Keratinocyte (primary cell): ENCODE results near the gene F10. TPM values are rescaled to one million over a fixed set of nuclear protein-coding genes. Genes with fewer than 3 reads are reported as not detected.

ENCODE experiments used
- DNase-seq: peaks from one replicate; pipeline ENCODE4 v3.0.0-alpha.2; 2011; ENCODE audit warnings: low read depth, missing footprints, low spot score
- FAIRE-seq: peaks from 2 replicates; lab custom pipeline; 2011; peaks lifted over from hg19 to GRCh38; lab: Jason Lieb, UNC
- H2AFZ ChIP-seq: 2 replicates; pipeline ENCODE4 v1.6.0; 2012; ENCODE audit warnings: low read length, control low read depth, inconsistent platforms; ENCODE audit not compliant: control insufficient read depth
- H3K27ac ChIP-seq: 2 replicates; pipeline ENCODE4 v1.5.1; 2011; ENCODE audit warnings: low read length; ENCODE audit not compliant: control insufficient read depth, insufficient read depth
- H3K27me3 ChIP-seq: 3 replicates; pipeline ENCODE4 v1.6.0; 2011; ENCODE audit warnings: low read length; ENCODE audit not compliant: control insufficient read depth, insufficient read depth; ENCODE audit errors: extremely low read depth
- H3K36me3 ChIP-seq, 2 experiments: 2 replicates in 1 of 2; 3 replicates in 1 of 2; pipeline ENCODE4 v1.5.1; 2011; ENCODE audit warnings: low read length in 2 of 2, mild to moderate bottlenecking in 1 of 2; ENCODE audit not compliant: control insufficient read depth in 2 of 2, insufficient read depth in 2 of 2; ENCODE audit errors: extremely low read depth in 1 of 2
- H3K4me1 ChIP-seq: 3 replicates; pipeline ENCODE4 v1.5.1; 2011; ENCODE audit warnings: low read length; ENCODE audit not compliant: control insufficient read depth, insufficient read depth; ENCODE audit errors: extremely low read depth
- H3K4me2 ChIP-seq: 3 replicates; pipeline ENCODE4 v1.6.0; 2011; ENCODE audit warnings: low read depth, low read length; ENCODE audit not compliant: control insufficient read depth, insufficient read depth; ENCODE audit errors: extremely low read depth
- H3K4me3 ChIP-seq, 3 experiments: fragments of 200-600 bp in 1 of 3; sonication (generic) in 1 of 3; 2 replicates in 2 of 3; 3 replicates in 1 of 3; pipeline ENCODE4 v1.5.1; 2011 to 2016; ENCODE audit warnings: low read length in 3 of 3, mild to moderate bottlenecking in 3 of 3, control low read depth in 2 of 3, inconsistent platforms in 1 of 3, low read depth in 1 of 3, mixed read lengths in 1 of 3, mixed run types in 1 of 3, moderate library complexity in 1 of 3; ENCODE audit not compliant: control insufficient read depth in 2 of 3, insufficient read depth in 2 of 3; ENCODE audit errors: extremely low read depth in 1 of 3
- H3K79me2 ChIP-seq: 2 replicates; pipeline ENCODE4 v1.6.0; 2012; ENCODE audit warnings: low read length; ENCODE audit not compliant: control insufficient read depth, insufficient read depth
- H3K9ac ChIP-seq: 3 replicates; pipeline ENCODE4 v1.6.0; 2011; ENCODE audit warnings: low read length; ENCODE audit not compliant: control insufficient read depth, insufficient read depth; ENCODE audit errors: extremely low read depth
- H3K9me1 ChIP-seq: 3 replicates; pipeline ENCODE4 v1.6.0; 2011; ENCODE audit warnings: low read length; ENCODE audit not compliant: control insufficient read depth, insufficient read depth; ENCODE audit errors: extremely low read depth
- H3K9me3 ChIP-seq: 2 replicates; pipeline ENCODE4 v1.5.1; 2012; ENCODE audit warnings: low read depth, low read length; ENCODE audit not compliant: control insufficient read depth
- H4K20me1 ChIP-seq: 3 replicates; pipeline ENCODE4 v1.6.0; 2011; ENCODE audit warnings: low read length; ENCODE audit not compliant: control insufficient read depth, insufficient read depth; ENCODE audit errors: extremely low read depth
- CTCF ChIP-seq, 3 experiments: IDR thresholded peaks in 1 of 3; conservative IDR thresholded peaks in 1 of 3; optimal IDR thresholded peaks in 1 of 3; 2 replicates in 2 of 3; 3 replicates in 1 of 3; pipeline versions ENCODE3 to v1.5.1; 2011; ENCODE audit warnings: low read length in 3 of 3, mild to moderate bottlenecking in 3 of 3, moderate library complexity in 2 of 3, control low read depth in 1 of 3, inconsistent platforms in 1 of 3; ENCODE audit not compliant: insufficient read depth in 2 of 3; ENCODE audit errors: extremely low read depth in 1 of 3
- EZH2 ChIP-seq: IDR thresholded peaks from one replicate; pipeline ENCODE4 v1.6.1; 2012; ENCODE audit warnings: inconsistent platforms, mild to moderate bottlenecking, low read length, moderate library complexity
- dilution Hi-C: fragments of 300-500 bp; cut with MboI; formaldehyde crosslinking; loops from one replicate; pipeline ENCODE4 v1.7.0; 2020; ENCODE audit warnings: low sequenced_read_pairs; ENCODE audit not compliant: extremely low pct_ligation_motif_present
- polyA plus RNA-seq, 5 experiments: library from polyadenylated mRNA; depleted of rRNA in 3 of 5; stranded (reverse) in 3 of 5; stranded (forward) in 1 of 5; unstranded in 1 of 5; fragments of >200 nt; gene quantifications; 1 replicate in 1 of 5; 2 replicates in 3 of 5; 3 replicates in 1 of 5; pipeline versions ENCODE4 v1.2.1 to v1.2.3, GENCODE V29; 2011 to 2012; ENCODE audit warnings: missing spikeins in 2 of 5, low read depth in 1 of 5, low replicate concordance in 1 of 5

F10 gene
- polyA plus RNA-seq, 1 donor (not counting 4 experiments of a cell fraction or from before 2014, with no cell fraction given): not detected

DNA sequence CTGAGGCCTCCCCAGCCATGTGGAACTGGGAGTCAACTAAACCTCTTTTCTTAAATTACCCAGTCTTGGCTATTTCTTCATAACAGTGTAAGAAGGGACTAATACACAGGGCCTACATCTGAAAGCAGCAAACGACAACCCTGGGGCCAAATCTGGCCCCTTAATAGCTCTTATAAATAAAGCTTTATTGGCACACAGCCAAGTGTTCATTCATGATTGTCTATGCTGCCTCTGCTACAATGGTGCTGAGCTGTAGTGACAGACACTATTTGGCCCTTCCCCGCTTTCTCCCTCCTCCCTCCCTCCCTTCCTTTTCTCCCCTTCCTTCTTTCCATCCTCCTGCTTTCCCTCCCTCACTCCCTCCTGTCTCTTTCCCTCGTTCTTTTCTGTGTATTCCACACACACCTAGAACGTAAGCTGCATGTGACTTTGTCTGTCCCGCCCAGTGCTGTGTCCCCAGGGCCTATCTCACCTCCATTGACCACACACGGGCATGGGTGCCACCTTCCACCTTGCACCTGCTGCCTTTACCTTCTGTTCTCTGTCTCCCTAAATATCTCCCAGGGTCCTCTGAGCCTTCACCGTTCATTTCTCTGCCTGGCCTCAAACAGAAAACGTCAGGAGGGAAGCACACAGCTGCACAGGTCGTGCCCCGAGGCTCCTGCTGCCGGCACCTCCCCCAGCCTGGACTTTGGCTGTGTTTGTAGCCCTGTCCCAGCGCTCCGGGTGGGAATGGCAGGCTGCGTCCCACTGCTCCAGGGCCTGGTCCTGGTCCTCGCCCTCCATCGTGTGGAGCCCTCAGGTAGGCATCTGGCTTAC, 35.5 kb downstream of the F10 start, which contains the start of gene PROZ:
PROZ (plus strand) TSS at position 720 of the 819 bp plus-strand sequence; CDS start at position 733, 13 bp downstream.
- Histone ChIP-seq H3K27ac (no peak within 1 kb of the TSS), H4K20me1 (no peaks in the 10 kb centered on the region), H3K4me1 (peaks cover 5% of the 10 kb centered on the region), H3K9me1 (no peaks in the 10 kb centered on the region), H3K4me2 (no peak within 1 kb of the TSS), H3K27me3 (peaks cover 24% of the 10 kb centered on the region), H3K4me3 (no peak within 1 kb of the TSS), H3K36me3 (no peaks in the 10 kb centered on the region), H2AFZ (no peak within 1 kb of the TSS), H3K9ac (no peak within 1 kb of the TSS), H3K9me3 (no peaks in the 10 kb centered on the region), H3K79me2 (no peaks in the 10 kb centered on the region)
- dilution Hi-C loops: no loop called here
- DNase-seq (no peak), FAIRE-seq (no peak)
- no peak for TF ChIP-seq EZH2
- no peak for TF ChIP-seq CTCF (optimal IDR thresholded peaks at IDR 0.05 in 1 of 3, IDR thresholded peaks at IDR 0.05 in 1 of 3, conservative IDR thresholded peaks at IDR 0.05 in 1 of 3; ENCODE audit: extremely low read depth in 1 of 3, insufficient read depth in 2 of 3, low read length in 3 of 3)

GRCh38 chr13:113158946-113159345, 36.3 kb downstream of the F10 start:
- TF ChIP-seq EZH2 (no peak), CTCF (optimal IDR thresholded peaks at IDR 0.05 in 1 of 3, IDR thresholded peaks at IDR 0.05 in 1 of 3, conservative IDR thresholded peaks at IDR 0.05 in 1 of 3; ENCODE audit: extremely low read depth in 1 of 3, insufficient read depth in 2 of 3, low read length in 3 of 3) (no peak)
- FAIRE-seq: no peak
- Histone ChIP-seq H2AFZ (no peak overlapping the region), H3K4me2 (no peak overlapping the region), H3K9me1 (no peaks in the 10 kb centered on the region), H3K36me3 (no peaks in the 10 kb centered on the region), H3K9me3 (no peaks in the 10 kb centered on the region), H3K27me3 (peaks cover 20% of the 10 kb centered on the region), H3K4me3 (no peak overlapping the region), H3K9ac (no peak overlapping the region), H3K4me1 (no peaks in the 10 kb centered on the region), H4K20me1 (no peaks in the 10 kb centered on the region), H3K79me2 (no peaks in the 10 kb centered on the region), H3K27ac (no peak overlapping the region)
- DNase-seq: no peak
- dilution Hi-C loops: no loop called here
